A673 (cell line): ENCODE data around the gene TANC1. TPM values are rescaled to one million over a fixed set of nuclear protein-coding genes. Genes with fewer than 3 reads are reported as not detected.
A peak's percentile ranks its signal among the peaks of the same experiment; 100 is the strongest.

Experiments used
- BruUV-seq: library from RNA; stranded (reverse); fragments of 400-500 nt; replicated peaks from 2 replicates; lab custom pipeline; 2021; lab: Mats Ljungman, UMichigan
- CTCF ChIA-PET: fragments of 300-600 bp; sonication (Branson Sonifier 250); formaldehyde crosslinking; loops from one replicate; lab custom pipeline; 2022; ENCODE audit warnings: antibody characterized with exemption; lab: Charles Lee
- POLR2A ChIA-PET: fragments of 300-600 bp; sonication (Branson Sonifier 250); formaldehyde crosslinking; loops from one replicate; lab custom pipeline; 2022; ENCODE audit warnings: antibody characterized with exemption; ENCODE audit not compliant: low non-redundant PET; lab: Charles Lee
- DNase-seq: peaks from one replicate; pipeline ENCODE4 v3.0.0-alpha.2; 2015; ENCODE audit warnings: low spot score
- H3K27ac ChIP-seq: fragments of 200-600 bp; sonication (generic); 2 replicates; pipeline ENCODE4 v1.5.1; 2016; ENCODE audit warnings: mixed run types, low read depth, mild to moderate bottlenecking, mixed read lengths, antibody characterized with exemption, low read length; ENCODE audit not compliant: poor library complexity, severe bottlenecking
- H3K27me3 ChIP-seq: fragments of 200-600 bp; sonication (generic); replicated peaks from 2 replicates; pipeline ENCODE4 v1.6.1; 2017; ENCODE audit warnings: mixed run types, low read depth, mild to moderate bottlenecking, mixed read lengths, antibody characterized with exemption, low read length; ENCODE audit not compliant: insufficient read depth, poor library complexity
- H3K36me3 ChIP-seq: fragments of 200-600 bp; sonication (generic); 2 replicates; pipeline ENCODE4 v1.6.1; 2016; ENCODE audit warnings: mixed run types, mild to moderate bottlenecking, mixed read lengths, antibody characterized with exemption, low read length; ENCODE audit not compliant: insufficient read depth, poor library complexity, severe bottlenecking
- H3K4me1 ChIP-seq: fragments of 200-600 bp; sonication (generic); 2 replicates; pipeline ENCODE4 v1.6.1; 2017; ENCODE audit warnings: mixed run types, mild to moderate bottlenecking, mixed read lengths, antibody characterized with exemption, low read length; ENCODE audit not compliant: insufficient read depth, poor library complexity, severe bottlenecking
- H3K4me3 ChIP-seq: fragments of 200-600 bp; sonication (generic); 2 replicates; pipeline ENCODE4 v1.5.1; 2016; ENCODE audit warnings: low read depth, mixed run types, mild to moderate bottlenecking, mixed read lengths, low read length; ENCODE audit not compliant: poor library complexity, severe bottlenecking
- H3K9me3 ChIP-seq: fragments of 200-600 bp; sonication (generic); 2 replicates; pipeline ENCODE4 v1.6.1; 2016; ENCODE audit warnings: mixed run types, low read depth, mild to moderate bottlenecking, mixed read lengths, antibody characterized with exemption, low read length; ENCODE audit not compliant: poor library complexity, severe bottlenecking
- CTCF ChIP-seq: fragments of 300-800, 200-600 bp; sonication (generic); conservative IDR thresholded peaks from 2 replicates; pipeline ENCODE4 v1.5.1; 2017; ENCODE audit warnings: low read depth, mild to moderate bottlenecking, antibody characterized with exemption, low read length, moderate library complexity, mixed read lengths
- EZH2 ChIP-seq: fragments of 200-600 bp; sonication (generic); IDR thresholded peaks from 2 replicates; pipeline ENCODE4 v1.6.1; 2017; ENCODE audit warnings: borderline replicate concordance, low read depth, mild to moderate bottlenecking, mixed read lengths, antibody characterized with exemption, low read length; ENCODE audit not compliant: poor library complexity, severe bottlenecking
- intact Hi-C: fragments of 100-400 bp; cut with micrococcal nuclease; formaldehyde crosslinking; loops from one replicate; pipeline ENCODE4 v1.10.0; 2022; ENCODE audit not compliant: unreplicated experiment
- total RNA-seq: library from RNA; stranded (reverse); gene quantifications from 2 replicates; pipeline ENCODE4 v1.2.3, GENCODE V29; 2021

Gene TANC1
- total RNA-seq, 1 experiment from 2014 or later: 9.0 TPM

GRCh38 chr2:159266554-159266953 lies 298.1 kb downstream of the TANC1 start:
- ChIA-PET CTCF (no interaction called here), POLR2A (no interaction called here)
- Histone ChIP-seq H3K27ac (no peak overlapping the region), H3K27me3 (no peaks in the 10 kb centered on the region), H3K9me3 (no peaks in the 10 kb centered on the region), H3K4me1 (no peaks in the 10 kb centered on the region), H3K4me3 (no peak overlapping the region), H3K36me3 (peaks cover 2% of the 10 kb centered on the region)
- intact Hi-C loops: no loop called here
- DNase-seq: no peak
- BruUV-seq: no TSS peak
- TF ChIP-seq EZH2 (no peak), CTCF (no peak)

- H3K27ac ChIP-seq: no peak overlapping the region
- ChIA-PET CTCF (no interaction called here), POLR2A (no interaction called here)
- H3K9me3 ChIP-seq: no peaks in the 10 kb centered on the region
- TF ChIP-seq EZH2: no peak
- no peak for TF ChIP-seq CTCF
- no peak overlapping the region for H3K4me3 ChIP-seq
- peak; percentile 27 for DNase-seq
- H3K36me3 ChIP-seq: peaks cover 2% of the 10 kb centered on the region
- no TSS peak for BruUV-seq
- intact Hi-C loops: no loop called here
- H3K27me3 ChIP-seq: no peaks in the 10 kb centered on the region
- no peaks in the 10 kb centered on the region for H3K4me1 ChIP-seq
Observed at GRCh38 chr2:159267921-159268320, 299.5 kb downstream of the TANC1 start.

GRCh38 chr2:159270744-159271379 lies 302.4 kb downstream of the TANC1 start:
- TF ChIP-seq EZH2: no peak
- no peak for TF ChIP-seq CTCF
- BruUV-seq: no TSS peak
- Histone ChIP-seq H3K27me3 (no peaks in the 10 kb centered on the region), H3K36me3 (peaks cover 2% of the 10 kb centered on the region), H3K9me3 (no peaks in the 10 kb centered on the region), H3K27ac (no peak overlapping the region), H3K4me3 (no peak overlapping the region), H3K4me1 (no peaks in the 10 kb centered on the region)
- no peak for DNase-seq
- POLR2A ChIA-PET: interaction anchor here (0.7 kb wide), 1 partner anchor 524 kb away, joined by 3 read pairs; no protein-coding TSS in a partner anchor
- CTCF ChIA-PET: no interaction called here
- intact Hi-C loops: no loop called here
